ENCODE data around the gene CERT1.

CERT1 gene

DNA sequence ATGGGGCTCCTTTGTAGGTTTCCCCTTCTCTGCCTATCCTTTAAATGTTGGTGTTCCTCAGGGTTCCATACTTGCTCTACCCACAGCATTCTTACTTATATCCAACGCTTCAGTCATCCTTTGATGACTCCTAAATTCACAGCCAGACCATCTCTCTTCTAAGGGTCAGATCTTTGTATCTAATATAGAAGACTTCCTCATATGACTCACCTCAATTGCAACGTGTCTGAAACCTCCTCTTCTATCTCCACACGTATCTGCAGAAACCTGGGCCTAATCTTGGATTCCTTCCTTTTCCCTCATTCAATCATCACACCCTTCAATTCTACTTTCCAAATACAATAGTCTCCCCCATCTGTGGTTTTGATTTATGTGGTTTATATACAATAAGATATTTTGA lies 106.1 kb downstream of the CERT1 start:
- TF ChIP-seq TAF1 (IDR thresholded peaks at IDR 0.05; ENCODE audit: borderline replicate concordance, insufficient read depth, low read length): no peak
- no peak for TF ChIP-seq SIN3A (IDR thresholded peaks at IDR 0.05; ENCODE audit: borderline replicate concordance, insufficient read depth, low read length)
- TF ChIP-seq POLR2AphosphoS5 (IDR thresholded peaks at IDR 0.05; ENCODE audit: low read depth, low read length): no peak
- no peak for TF ChIP-seq FOXP2 (optimal IDR thresholded peaks at IDR 0.05; ENCODE audit: borderline replicate concordance, extremely low read depth, extremely low read length, insufficient read depth)
- TF ChIP-seq, protein P1, sequence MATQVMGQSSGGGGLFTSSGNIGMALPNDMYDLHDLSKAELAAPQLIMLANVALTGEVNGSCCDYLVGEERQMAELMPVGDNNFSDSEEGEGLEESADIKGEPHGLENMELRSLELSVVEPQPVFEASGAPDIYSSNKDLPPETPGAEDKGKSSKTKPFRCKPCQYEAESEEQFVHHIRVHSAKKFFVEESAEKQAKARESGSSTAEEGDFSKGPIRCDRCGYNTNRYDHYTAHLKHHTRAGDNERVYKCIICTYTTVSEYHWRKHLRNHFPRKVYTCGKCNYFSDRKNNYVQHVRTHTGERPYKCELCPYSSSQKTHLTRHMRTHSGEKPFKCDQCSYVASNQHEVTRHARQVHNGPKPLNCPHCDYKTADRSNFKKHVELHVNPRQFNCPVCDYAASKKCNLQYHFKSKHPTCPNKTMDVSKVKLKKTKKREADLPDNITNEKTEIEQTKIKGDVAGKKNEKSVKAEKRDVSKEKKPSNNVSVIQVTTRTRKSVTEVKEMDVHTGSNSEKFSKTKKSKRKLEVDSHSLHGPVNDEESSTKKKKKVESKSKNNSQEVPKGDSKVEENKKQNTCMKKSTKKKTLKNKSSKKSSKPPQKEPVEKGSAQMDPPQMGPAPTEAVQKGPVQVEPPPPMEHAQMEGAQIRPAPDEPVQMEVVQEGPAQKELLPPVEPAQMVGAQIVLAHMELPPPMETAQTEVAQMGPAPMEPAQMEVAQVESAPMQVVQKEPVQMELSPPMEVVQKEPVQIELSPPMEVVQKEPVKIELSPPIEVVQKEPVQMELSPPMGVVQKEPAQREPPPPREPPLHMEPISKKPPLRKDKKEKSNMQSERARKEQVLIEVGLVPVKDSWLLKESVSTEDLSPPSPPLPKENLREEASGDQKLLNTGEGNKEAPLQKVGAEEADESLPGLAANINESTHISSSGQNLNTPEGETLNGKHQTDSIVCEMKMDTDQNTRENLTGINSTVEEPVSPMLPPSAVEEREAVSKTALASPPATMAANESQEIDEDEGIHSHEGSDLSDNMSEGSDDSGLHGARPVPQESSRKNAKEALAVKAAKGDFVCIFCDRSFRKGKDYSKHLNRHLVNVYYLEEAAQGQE (IDR thresholded peaks at IDR 0.05; ENCODE audit: insufficient read depth in 1 of 2, low read depth in 2 of 2, low read length in 2 of 2): no peak

DNA sequence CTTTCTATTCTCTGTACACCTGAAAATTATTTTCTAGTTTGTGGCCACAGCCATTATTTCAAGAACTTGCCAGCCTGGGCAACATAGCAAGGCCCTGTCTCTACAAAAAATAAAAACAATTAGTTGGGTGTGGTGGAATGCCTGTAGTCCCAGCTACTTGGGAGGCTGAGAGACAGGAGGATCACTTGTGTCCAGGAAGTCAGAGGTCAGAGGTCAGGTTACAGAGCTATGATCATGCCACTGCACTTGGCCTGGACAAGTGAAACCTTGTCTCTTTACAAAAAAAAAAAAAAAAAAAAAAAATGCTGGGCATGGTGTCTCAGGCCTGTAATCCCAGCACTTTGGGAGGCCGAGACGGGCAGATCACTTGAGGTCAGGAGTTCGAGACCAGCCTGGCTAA lies 116.2 kb downstream of the CERT1 start:
- TF ChIP-seq FOXP2 (optimal IDR thresholded peaks at IDR 0.05; ENCODE audit: borderline replicate concordance, extremely low read depth, extremely low read length, insufficient read depth): no peak
- no peak for TF ChIP-seq POLR2AphosphoS5 (IDR thresholded peaks at IDR 0.05; ENCODE audit: low read depth, low read length)
- TF ChIP-seq, protein P1 (IDR thresholded peaks at IDR 0.05; ENCODE audit: insufficient read depth in 1 of 2, low read depth in 2 of 2, low read length in 2 of 2): no peak
- no peak for TF ChIP-seq SIN3A (IDR thresholded peaks at IDR 0.05; ENCODE audit: borderline replicate concordance, insufficient read depth, low read length)
- TF ChIP-seq TAF1 (IDR thresholded peaks at IDR 0.05; ENCODE audit: borderline replicate concordance, insufficient read depth, low read length): no peak

DNA sequence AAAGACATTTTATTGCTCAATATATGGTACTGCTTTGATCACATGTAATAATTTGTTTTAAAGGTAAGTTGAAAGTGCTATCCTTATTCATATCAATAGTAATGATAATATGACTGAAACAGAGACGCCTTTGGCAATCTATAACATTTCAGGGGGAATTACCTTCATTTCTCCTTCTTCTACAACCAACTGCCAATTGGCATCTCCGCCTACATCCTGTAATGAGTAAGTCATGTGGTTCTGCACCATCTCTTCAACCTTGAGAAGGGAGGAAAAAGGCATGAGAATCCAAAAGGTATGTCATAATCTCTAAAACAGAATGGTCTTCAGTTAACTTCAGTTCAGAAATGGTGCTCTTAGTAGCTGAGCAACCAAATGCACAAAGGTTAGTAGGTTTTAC lies 122.0 kb downstream of the CERT1 start:
- TF ChIP-seq, protein P1 (IDR thresholded peaks at IDR 0.05; ENCODE audit: insufficient read depth in 1 of 2, low read depth in 2 of 2, low read length in 2 of 2): no peak
- TF ChIP-seq POLR2AphosphoS5 (IDR thresholded peaks at IDR 0.05; ENCODE audit: low read depth, low read length) (no peak), FOXP2 (optimal IDR thresholded peaks at IDR 0.05; ENCODE audit: borderline replicate concordance, extremely low read depth, extremely low read length, insufficient read depth) (no peak), SIN3A (IDR thresholded peaks at IDR 0.05; ENCODE audit: borderline replicate concordance, insufficient read depth, low read length) (no peak), TAF1 (IDR thresholded peaks at IDR 0.05; ENCODE audit: borderline replicate concordance, insufficient read depth, low read length) (no peak)

DNA sequence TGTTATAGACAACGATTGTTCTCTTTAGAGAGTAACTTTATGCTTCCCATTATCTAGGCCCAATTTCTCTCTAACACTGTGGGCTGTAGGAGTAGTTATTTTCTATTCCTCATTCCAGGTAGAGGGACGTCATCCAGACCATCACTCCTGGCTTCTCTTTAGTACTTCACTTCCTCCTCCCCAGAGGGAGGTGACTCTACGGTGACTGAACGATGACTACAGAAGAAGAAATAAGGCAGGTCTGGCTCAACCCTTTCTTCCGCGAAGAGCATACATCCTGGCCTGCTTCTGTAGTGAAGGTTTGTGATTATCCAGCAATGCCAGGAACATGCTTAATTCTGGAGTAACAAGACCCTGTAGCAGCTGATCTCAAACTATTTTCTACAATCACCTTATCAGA lies 123.6 kb downstream of the CERT1 start:
- TF ChIP-seq FOXP2 (optimal IDR thresholded peaks at IDR 0.05; ENCODE audit: borderline replicate concordance, extremely low read depth, extremely low read length, insufficient read depth) (no peak), TAF1 (IDR thresholded peaks at IDR 0.05; ENCODE audit: borderline replicate concordance, insufficient read depth, low read length) (no peak), POLR2AphosphoS5 (IDR thresholded peaks at IDR 0.05; ENCODE audit: low read depth, low read length) (no peak), SIN3A (IDR thresholded peaks at IDR 0.05; ENCODE audit: borderline replicate concordance, insufficient read depth, low read length) (no peak)
- TF ChIP-seq, protein P1 (IDR thresholded peaks at IDR 0.05; ENCODE audit: insufficient read depth in 1 of 2, low read depth in 2 of 2, low read length in 2 of 2): no peak

DNA sequence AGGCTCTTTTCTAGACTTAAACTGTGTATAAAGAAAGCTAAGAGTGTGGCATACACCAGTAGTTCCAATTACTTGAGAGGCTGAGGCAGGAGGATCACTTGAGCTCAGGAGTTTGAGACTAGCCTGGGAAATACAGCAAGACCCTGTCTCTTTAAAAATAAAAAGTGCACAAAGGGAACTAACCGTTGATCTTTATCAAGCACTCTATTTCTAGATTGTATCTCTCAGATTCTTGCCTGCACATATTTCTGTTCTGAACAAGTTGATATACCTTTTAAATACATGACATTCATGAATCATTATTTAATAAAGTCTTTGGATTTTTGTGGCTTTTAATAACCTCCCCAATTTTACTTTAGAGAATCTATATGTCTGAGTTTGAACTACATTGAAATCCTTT lies 127.2 kb downstream of the CERT1 start:
- TF ChIP-seq TAF1 (IDR thresholded peaks at IDR 0.05; ENCODE audit: borderline replicate concordance, insufficient read depth, low read length) (no peak), POLR2AphosphoS5 (IDR thresholded peaks at IDR 0.05; ENCODE audit: low read depth, low read length) (no peak), FOXP2 (optimal IDR thresholded peaks at IDR 0.05; ENCODE audit: borderline replicate concordance, extremely low read depth, extremely low read length, insufficient read depth) (no peak), SIN3A (IDR thresholded peaks at IDR 0.05; ENCODE audit: borderline replicate concordance, insufficient read depth, low read length) (no peak)
- TF ChIP-seq, protein P1 (IDR thresholded peaks at IDR 0.05; ENCODE audit: insufficient read depth in 1 of 2, low read depth in 2 of 2, low read length in 2 of 2): no peak

Data from PFSK-1 (cell line).